CD8-positive, alpha-beta memory T cell (primary cell): ENCODE measurements around the gene AFDN. TPM values are rescaled to one million over a fixed set of nuclear protein-coding genes. Genes with fewer than 3 reads are reported as not detected.

Source experiments
- CTCF ChIA-PET: fragments of 350-600 bp; sonication (Branson Sonifier 250); formaldehyde crosslinking; loops from one replicate; lab custom pipeline; 2021; ENCODE audit warnings: antibody characterized with exemption; lab: Charles Lee
- POLR2A ChIA-PET: fragments of 350-600 bp; sonication (Branson Sonifier 250); formaldehyde crosslinking; loops from one replicate; lab custom pipeline; 2021; ENCODE audit warnings: antibody characterized with exemption; lab: Charles Lee
- DNase-seq, 5 donors: peaks; one replicate each; pipeline versions ENCODE4 v3.0.0 to v3.0.0-alpha.2; 2020 to 2022; ENCODE audit warnings: mixed read lengths in 1 of 5
- H3K27ac ChIP-seq: one replicate; pipeline ENCODE4 v1.7.0; 2013; ENCODE audit warnings: low read depth, mild to moderate bottlenecking, low read length, moderate library complexity
- H3K27me3 ChIP-seq: 2 replicates; pipeline ENCODE4 v1.7.0; 2013; ENCODE audit warnings: low read length, mild to moderate bottlenecking; ENCODE audit not compliant: insufficient read depth, poor library complexity, severe bottlenecking
- H3K36me3 ChIP-seq: 2 replicates; pipeline ENCODE4 v1.7.0; 2013; ENCODE audit warnings: mild to moderate bottlenecking, low read length, moderate library complexity; ENCODE audit not compliant: insufficient read depth
- H3K4me1 ChIP-seq: 2 replicates; pipeline ENCODE4 v1.7.0; 2013; ENCODE audit warnings: mild to moderate bottlenecking, low read length, moderate library complexity; ENCODE audit not compliant: insufficient read depth
- H3K4me3 ChIP-seq: 2 replicates; pipeline ENCODE4 v1.7.0; 2013; ENCODE audit warnings: mild to moderate bottlenecking, low read length
- H3K9me3 ChIP-seq: 2 replicates; pipeline ENCODE4 v1.7.0; 2013; ENCODE audit warnings: mild to moderate bottlenecking, low read length
- H3K27ac Mint-ChIP-seq, 8 donors: one replicate each; pipeline ENCODE4 v1.8.0; 2020 to 2021; ENCODE audit warnings: mixed read lengths in 8 of 8, mild to moderate bottlenecking in 6 of 8, inconsistent platforms in 3 of 8, moderate library complexity in 3 of 8
- H3K27me3 Mint-ChIP-seq, 2 donors: one replicate each; pipeline ENCODE4 v1.8.0; 2020 to 2021; ENCODE audit warnings: mixed read lengths in 2 of 2, mild to moderate bottlenecking in 1 of 2, moderate library complexity in 1 of 2
- H3K36me3 Mint-ChIP-seq, 3 donors: one replicate each; pipeline ENCODE4 v1.8.0; 2020 to 2021; ENCODE audit warnings: mixed read lengths in 3 of 3, inconsistent platforms in 1 of 3, mild to moderate bottlenecking in 1 of 3
- H3K4me1 Mint-ChIP-seq, 3 donors: one replicate each; pipeline ENCODE4 v1.8.0; 2020 to 2021; ENCODE audit warnings: mixed read lengths in 3 of 3, inconsistent platforms in 1 of 3, mild to moderate bottlenecking in 1 of 3
- H3K4me3 Mint-ChIP-seq, 7 donors: one replicate each; pipeline ENCODE4 v1.8.0; 2020 to 2021; ENCODE audit warnings: mixed read lengths in 7 of 7, mild to moderate bottlenecking in 6 of 7, moderate library complexity in 4 of 7, inconsistent platforms in 2 of 7
- H3K9me3 Mint-ChIP-seq, 5 donors: one replicate each; pipeline ENCODE4 v1.8.0; 2020 to 2022; ENCODE audit warnings: mixed read lengths in 5 of 5, mild to moderate bottlenecking in 3 of 5, moderate library complexity in 2 of 5, inconsistent platforms in 1 of 5
- polyA plus RNA-seq: library from polyadenylated mRNA; unstranded; fragments of 300-500 nt; fragmentation: Illumina TruSeq; gene quantifications from one replicate; pipeline ENCODE4 v1.2.3, GENCODE V29; 2021
- total RNA-seq, 2 experiments: library from RNA; stranded (reverse); gene quantifications; one replicate each; pipeline ENCODE4 v1.2.3, GENCODE V29; 2021

The AFDN gene
- total and polyA plus RNA-seq, 3 experiments from 2014 or later, result 3.5 to 21.3 (median 19.0) TPM

- Mint-ChIP-seq H3K27me3 (peaks cover 0 to 1% of the 10 kb centered on the region in 2 donors), H3K27ac (no peak overlapping the region), H3K4me1 (no peaks in the 10 kb centered on the region), H3K4me3 (no peak overlapping the region), H3K9me3 (no peaks in the 10 kb centered on the region), H3K36me3 (peaks cover 0 to 17% (median 0%) of the 10 kb centered on the region in 3 donors)
- H3K36me3 ChIP-seq, result peaks cover 2% of the 10 kb centered on the region
- POLR2A ChIA-PET, result no interaction called here
- H3K27me3 ChIP-seq, result no peaks in the 10 kb centered on the region
- no peaks in the 10 kb centered on the region for H3K9me3 ChIP-seq
- H3K4me3 ChIP-seq, result no peak overlapping the region
- no peaks in the 10 kb centered on the region for H3K4me1 ChIP-seq
- no peak for DNase-seq
- CTCF ChIA-PET, result no interaction called here
- H3K27ac ChIP-seq, result no peak overlapping the region
These were observed 93.5 kb downstream of the AFDN start for GRCh38 chr6:167920165-167920564.

- Mint-ChIP-seq H3K4me1 (no peaks in the 10 kb centered on the region), H3K27me3 (peaks cover 0 to 1% of the 10 kb centered on the region in 2 donors), H3K27ac (no peak overlapping the region), H3K9me3 (no peaks in the 10 kb centered on the region), H3K36me3 (peaks cover 0 to 17% (median 0%) of the 10 kb centered on the region in 3 donors), H3K4me3 (no peak overlapping the region)
- POLR2A ChIA-PET, result no interaction called here
- CTCF ChIA-PET, result no interaction called here
- Histone ChIP-seq H3K27me3 (no peaks in the 10 kb centered on the region), H3K9me3 (no peaks in the 10 kb centered on the region), H3K4me3 (no peak overlapping the region), H3K4me1 (no peaks in the 10 kb centered on the region), H3K27ac (no peak overlapping the region), H3K36me3 (peaks cover 6% of the 10 kb centered on the region)
- no peak for DNase-seq
These were observed 95.1 kb downstream of the AFDN start for GRCh38 chr6:167921831-167922230.

- no peak for DNase-seq
- H3K27ac ChIP-seq, result no peak overlapping the region
- ChIA-PET POLR2A (no interaction called here), CTCF (no interaction called here)
- H3K4me3 Mint-ChIP-seq, result no peak overlapping the region
- no peaks in the 10 kb centered on the region for H3K9me3 Mint-ChIP-seq
- no peak overlapping the region for H3K4me3 ChIP-seq
- no peaks in the 10 kb centered on the region for H3K9me3 ChIP-seq
- no peaks in the 10 kb centered on the region for H3K4me1 Mint-ChIP-seq
- H3K27ac Mint-ChIP-seq, result no peak overlapping the region
- H3K36me3 Mint-ChIP-seq, result peaks cover 0 to 4% (median 0%) of the 10 kb centered on the region in 3 donors
- no peaks in the 10 kb centered on the region for H3K27me3 ChIP-seq
- no peaks in the 10 kb centered on the region for H3K4me1 ChIP-seq
- peaks cover 0 to 4% of the 10 kb centered on the region in 2 donors for H3K27me3 Mint-ChIP-seq
- peaks cover 6% of the 10 kb centered on the region for H3K36me3 ChIP-seq
These were observed 98.3 kb downstream of the AFDN start for GRCh38 chr6:167925026-167925425.

- Histone ChIP-seq H3K27ac (no peak overlapping the region), H3K9me3 (no peaks in the 10 kb centered on the region), H3K36me3 (peaks cover 6% of the 10 kb centered on the region), H3K27me3 (no peaks in the 10 kb centered on the region), H3K4me1 (no peaks in the 10 kb centered on the region), H3K4me3 (no peak overlapping the region)
- no peaks in the 10 kb centered on the region for H3K9me3 Mint-ChIP-seq
- no peaks in the 10 kb centered on the region for H3K4me1 Mint-ChIP-seq
- POLR2A ChIA-PET, result no interaction called here
- peaks cover 0 to 4% of the 10 kb centered on the region in 2 donors for H3K27me3 Mint-ChIP-seq
- H3K36me3 Mint-ChIP-seq, result peaks cover 0 to 4% (median 0%) of the 10 kb centered on the region in 3 donors
- CTCF ChIA-PET, result no interaction called here
- H3K27ac Mint-ChIP-seq, result peak overlapping the region in 1 of 8 donors; percentile 35
- no peak for DNase-seq
- H3K4me3 Mint-ChIP-seq, result no peak overlapping the region
These were observed 100.5 kb downstream of the AFDN start for GRCh38 chr6:167927246-167927645.

- ChIA-PET POLR2A (no interaction called here), CTCF (no interaction called here)
- Histone ChIP-seq H3K27me3 (no peaks in the 10 kb centered on the region), H3K4me3 (no peak overlapping the region), H3K27ac (no peak overlapping the region), H3K4me1 (no peaks in the 10 kb centered on the region), H3K36me3 (peaks cover 6% of the 10 kb centered on the region), H3K9me3 (no peaks in the 10 kb centered on the region)
- H3K4me1 Mint-ChIP-seq, result no peaks in the 10 kb centered on the region
- H3K9me3 Mint-ChIP-seq, result no peaks in the 10 kb centered on the region
- H3K4me3 Mint-ChIP-seq, result no peak overlapping the region
- no peak overlapping the region for H3K27ac Mint-ChIP-seq
- DNase-seq, result no peak
- peaks cover 0 to 4% of the 10 kb centered on the region in 2 donors for H3K27me3 Mint-ChIP-seq
- H3K36me3 Mint-ChIP-seq, result no peaks in the 10 kb centered on the region
These were observed 101.4 kb downstream of the AFDN start for GRCh38 chr6:167928111-167928510.

- peaks cover 3% of the 10 kb centered on the region for H3K36me3 ChIP-seq
- ChIA-PET POLR2A (no interaction called here), CTCF (no interaction called here)
- Mint-ChIP-seq H3K27ac (no peak overlapping the region), H3K4me1 (no peaks in the 10 kb centered on the region), H3K36me3 (no peaks in the 10 kb centered on the region), H3K9me3 (no peaks in the 10 kb centered on the region), H3K27me3 (peaks cover 0 to 4% of the 10 kb centered on the region in 2 donors), H3K4me3 (no peak overlapping the region)
- no peak overlapping the region for H3K4me3 ChIP-seq
- no peaks in the 10 kb centered on the region for H3K9me3 ChIP-seq
- no peak for DNase-seq
- H3K27ac ChIP-seq, result no peak overlapping the region
- no peaks in the 10 kb centered on the region for H3K4me1 ChIP-seq
- H3K27me3 ChIP-seq, result no peaks in the 10 kb centered on the region
These were observed 103.6 kb downstream of the AFDN start for GRCh38 chr6:167930295-167930694.

- Mint-ChIP-seq H3K9me3 (no peaks in the 10 kb centered on the region), H3K27me3 (peaks cover 4% of the 10 kb centered on the region in 2 donors), H3K4me3 (no peak overlapping the region), H3K4me1 (no peaks in the 10 kb centered on the region), H3K27ac (no peak overlapping the region), H3K36me3 (no peaks in the 10 kb centered on the region)
- Histone ChIP-seq H3K9me3 (no peaks in the 10 kb centered on the region), H3K4me1 (no peaks in the 10 kb centered on the region), H3K27ac (no peak overlapping the region), H3K4me3 (no peak overlapping the region), H3K36me3 (no peaks in the 10 kb centered on the region), H3K27me3 (no peaks in the 10 kb centered on the region)
- ChIA-PET CTCF (no interaction called here), POLR2A (no interaction called here)
- no peak for DNase-seq
These were observed 106.0 kb downstream of the AFDN start for GRCh38 chr6:167932468-167933276.

- H3K36me3 Mint-ChIP-seq, result no peaks in the 10 kb centered on the region
- no peak overlapping the region for H3K27ac Mint-ChIP-seq
- no peak for DNase-seq
- POLR2A ChIA-PET, result no interaction called here
- Histone ChIP-seq H3K27ac (no peak overlapping the region), H3K4me3 (no peak overlapping the region), H3K9me3 (no peaks in the 10 kb centered on the region), H3K4me1 (no peaks in the 10 kb centered on the region), H3K36me3 (no peaks in the 10 kb centered on the region), H3K27me3 (no peaks in the 10 kb centered on the region)
- CTCF ChIA-PET, result no interaction called here
- H3K4me3 Mint-ChIP-seq, result no peak overlapping the region
- peaks cover 5 to 9% of the 10 kb centered on the region in 2 donors for H3K27me3 Mint-ChIP-seq
- H3K9me3 Mint-ChIP-seq, result no peaks in the 10 kb centered on the region
- no peaks in the 10 kb centered on the region for H3K4me1 Mint-ChIP-seq
These were observed 106.6 kb downstream of the AFDN start for GRCh38 chr6:167933290-167933689.
